ENCODE results near the gene STK10.

Gene STK10

GRCh38 chr5:171999877-172000276 is 188.1 kb downstream of the STK10 start:
- Histone ChIP-seq H3K36me3 (ENCODE audit: control insufficient read depth, insufficient read depth, low read length, severe bottlenecking) (peaks cover 9% of the 10 kb centered on the region), H3K4me3 (ENCODE audit: low read length) (no peak overlapping the region), H3K27me3 (replicated peaks; ENCODE audit: control insufficient read depth, insufficient read depth, low read length) (no peaks in the 10 kb centered on the region), H3K4me1 (ENCODE audit: control insufficient read depth, insufficient read depth, low read length) (peaks cover 35% of the 10 kb centered on the region), H3K9ac (ENCODE audit: low read length) (no peak overlapping the region), H3K9me3 (ENCODE audit: control insufficient read depth, low read length) (no peaks in the 10 kb centered on the region)
- DNase-seq (ENCODE audit: low read depth), result no peak

- Histone ChIP-seq H3K27me3 (replicated peaks; ENCODE audit: control insufficient read depth, insufficient read depth, low read length) (no peaks in the 10 kb centered on the region), H3K9ac (ENCODE audit: low read length) (no peak overlapping the region), H3K9me3 (ENCODE audit: control insufficient read depth, low read length) (no peaks in the 10 kb centered on the region), H3K4me3 (ENCODE audit: low read length) (no peak overlapping the region), H3K4me1 (ENCODE audit: control insufficient read depth, insufficient read depth, low read length) (peaks cover 28% of the 10 kb centered on the region), H3K36me3 (ENCODE audit: control insufficient read depth, insufficient read depth, low read length, severe bottlenecking) (peaks cover 14% of the 10 kb centered on the region)
- no peak for DNase-seq (ENCODE audit: low read depth)
Measured at GRCh38 chr5:171999100-171999499, 188.9 kb downstream of the STK10 start.

- Histone ChIP-seq H3K27me3 (replicated peaks; ENCODE audit: control insufficient read depth, insufficient read depth, low read length) (no peaks in the 10 kb centered on the region), H3K9me3 (ENCODE audit: control insufficient read depth, low read length) (no peaks in the 10 kb centered on the region), H3K4me1 (ENCODE audit: control insufficient read depth, insufficient read depth, low read length) (peaks cover 7% of the 10 kb centered on the region), H3K4me3 (ENCODE audit: low read length) (no peak overlapping the region), H3K9ac (ENCODE audit: low read length) (no peak overlapping the region), H3K36me3 (ENCODE audit: control insufficient read depth, insufficient read depth, low read length, severe bottlenecking) (peaks cover 27% of the 10 kb centered on the region)
- DNase-seq (ENCODE audit: low read depth), result no peak
Measured at GRCh38 chr5:171997011-171997410, 191.0 kb downstream of the STK10 start.

GRCh38 chr5:171992813-171993212 is 195.2 kb downstream of the STK10 start:
- Histone ChIP-seq H3K36me3 (ENCODE audit: control insufficient read depth, insufficient read depth, low read length, severe bottlenecking) (peaks cover 27% of the 10 kb centered on the region), H3K4me1 (ENCODE audit: control insufficient read depth, insufficient read depth, low read length) (peaks cover 21% of the 10 kb centered on the region)

GRCh38 chr5:171992305-171992704 is 195.7 kb downstream of the STK10 start:
- H3K4me1 ChIP-seq (ENCODE audit: control insufficient read depth, insufficient read depth, low read length), result peaks cover 21% of the 10 kb centered on the region
- DNase-seq (ENCODE audit: low read depth), result no peak
- no peak overlapping the region for H3K4me3 ChIP-seq (ENCODE audit: low read length)
- H3K27me3 ChIP-seq (replicated peaks; ENCODE audit: control insufficient read depth, insufficient read depth, low read length), result no peaks in the 10 kb centered on the region
- no peak overlapping the region for H3K9ac ChIP-seq (ENCODE audit: low read length)
- no peaks in the 10 kb centered on the region for H3K9me3 ChIP-seq (ENCODE audit: control insufficient read depth, low read length)
- peaks cover 27% of the 10 kb centered on the region for H3K36me3 ChIP-seq (ENCODE audit: control insufficient read depth, insufficient read depth, low read length, severe bottlenecking)

More at GRCh38 chr5:171992813-171993212, 195.2 kb downstream of the STK10 start:
- Histone ChIP-seq H3K9me3 (ENCODE audit: control insufficient read depth, low read length) (no peaks in the 10 kb centered on the region), H3K27me3 (replicated peaks; ENCODE audit: control insufficient read depth, insufficient read depth, low read length) (no peaks in the 10 kb centered on the region), H3K9ac (ENCODE audit: low read length) (no peak overlapping the region), H3K4me3 (ENCODE audit: low read length) (no peak overlapping the region)
- DNase-seq (ENCODE audit: low read depth), result no peak

Measured in adipocyte (in vitro differentiated cells).